ENCODE data around the gene RASSF7. TPM values are rescaled to one million over a fixed set of nuclear protein-coding genes. Genes with fewer than 3 reads are reported as not detected.

RASSF7 gene
- total and polyA plus RNA-seq, 2 of the 8 experiments (the other 6 are each of a cell fraction or from before 2014, with no cell fraction given) = 22.3 to 43.9 TPM

GRCh38 chr11:550021-550745 is 10.6 kb upstream of the RASSF7 start:
- Histone ChIP-seq H4K91ac (replicated peaks; ENCODE audit: insufficient read length, low read length) (no peak overlapping the region), H3K27ac (ENCODE audit: low read depth, low read length) (no peak overlapping the region), H3K56ac (replicated peaks; ENCODE audit: insufficient read length, low read depth, low read length) (no peak overlapping the region), H4K5ac (ENCODE audit: insufficient read length, low read depth, low read length) (no peak overlapping the region), H4K8ac (ENCODE audit: extremely low read depth, insufficient read depth, low read length) (peak overlapping the region; percentile 68), H3K4me3 (ENCODE audit: extremely low read depth in 1 of 4, insufficient read depth in 2 of 4, low read depth in 3 of 4, low read length in 4 of 4) (no peak overlapping the region), H3K23me2 (ENCODE audit: low read depth, low read length) (peaks cover under 1% of the 10 kb centered on the region; the same call in 1 of the 2 replicates), H2BK15ac (ENCODE audit: low read length) (no peak overlapping the region), H3K9ac (replicated peaks in 1 of 4; ENCODE audit: extremely low read depth in 1 of 4, low read depth in 3 of 4, low read length in 3 of 4) (no peak overlapping the region), H3K18ac (ENCODE audit: extremely low read depth, low read length) (no peak overlapping the region), H3K27me3 (replicated peaks in 1 of 4; ENCODE audit: control insufficient read depth in 3 of 4, extremely low read depth in 1 of 4, insufficient read depth in 3 of 4, low read length in 3 of 4) (no peaks in the 10 kb centered on the region), H3K79me1 (ENCODE audit: low read depth, low read length) (no peaks in the 10 kb centered on the region), H3K4ac (replicated peaks; ENCODE audit: insufficient read length, low read depth, low read length) (no peak overlapping the region), H2BK20ac (ENCODE audit: low read length) (no peak overlapping the region), H3K4me2 (ENCODE audit: insufficient read depth in 1 of 2, low read depth in 2 of 2, low read length in 2 of 2) (no peak overlapping the region), H3K79me2 (ENCODE audit: control insufficient read depth in 1 of 2, insufficient read depth in 2 of 2, low read length in 2 of 2) (no peaks in the 10 kb centered on the region), H2BK120ac (replicated peaks; ENCODE audit: low read depth, low read length) (no peak overlapping the region), H3K4me1 (replicated peaks in 1 of 4; ENCODE audit: control insufficient read depth in 3 of 4, insufficient read depth in 4 of 4, low read length in 3 of 4) (peaks cover 0 to 6% (median 0%) of the 10 kb centered on the region in 4 experiments; a peak in 2 of 7 replicates), H3K9me3 (ENCODE audit: insufficient read depth in 2 of 2, low read depth in 1 of 2, low read length in 1 of 2) (no peaks in the 10 kb centered on the region), H2BK12ac (ENCODE audit: low read depth, low read length) (0 out of 2 replicates have a peak overlapping the region, but pooled peaks have one; percentile 17), H3K36me3 (ENCODE audit: control insufficient read depth in 2 of 4, insufficient read depth in 4 of 4, low read length in 3 of 4) (no peaks in the 10 kb centered on the region), H3K14ac (ENCODE audit: insufficient read length) (no peak overlapping the region), H2AK5ac (ENCODE audit: low read depth, low read length) (no peak overlapping the region), H4K20me1 (replicated peaks in 1 of 2; ENCODE audit: control insufficient read depth in 1 of 2, insufficient read depth in 2 of 2, low read length in 2 of 2) (no peaks in the 10 kb centered on the region), H2AFZ (ENCODE audit: low read length) (no peak overlapping the region), H2BK5ac (ENCODE audit: low read depth, low read length) (no peak overlapping the region), H3K23ac (ENCODE audit: insufficient read length) (no peak overlapping the region)
- FAIRE-seq (no peak), DNase-seq (ENCODE audit: low read depth in 1 of 2, low spot score in 2 of 2) (no peak)
- TF ChIP-seq POLR2A (IDR thresholded peaks at IDR 0.05; ENCODE audit: control extremely low read depth in 1 of 2, low read depth in 2 of 2, low read length in 2 of 2) (no peak), SIN3A (conservative IDR thresholded peaks at IDR 0.05 in 1 of 2, IDR thresholded peaks at IDR 0.05 in 1 of 2; ENCODE audit: low read depth in 1 of 2, low read length in 2 of 2) (no peak), CEBPB (IDR thresholded peaks at IDR 0.05; ENCODE audit: low read depth, low read length) (no peak), TEAD4 (IDR thresholded peaks at IDR 0.05; ENCODE audit: low read depth, low read length) (no peak), RBBP5 (IDR thresholded peaks at IDR 0.05; ENCODE audit: borderline replicate concordance, low read depth, low read length) (no peak), ZNF274 (IDR thresholded peaks at IDR 0.05; ENCODE audit: borderline replicate concordance, extremely low read depth, low read length) (no peak), BRCA1 (IDR thresholded peaks at IDR 0.05; ENCODE audit: low read depth, low read length) (no peak)
- CTCF ChIA-PET (ENCODE audit: partially characterized antibody) = interaction anchor here (0.9 to 1.6 kb wide), 4 partner anchors 9 to 12 kb away, joined by 3 to 4 read pairs (median 4); no protein-coding TSS in a partner anchor
- 93% methylated on average over 24 of the region's 25 CpGs; no CpG with 5 or more reads in 1 of the 2 experiments for WGBS, 2 experiments (ENCODE audit: extremely low coverage in 1 of 2, insufficient coverage in 1 of 2, insufficient read length in 1 of 2, insufficient replicate concordance in 2 of 2, low coverage in 1 of 2, low lambda C conversion rate in 2 of 2, missing lambda C conversion rate in 1 of 2)
- POLR2A ChIA-PET (ENCODE audit: partially characterized antibody) = no interaction called here
